Activated naive CD4-positive, alpha-beta T cell (primary cell): ENCODE measurements around the gene CCDC9.

Experiments
- DNase-seq, 4 experiments: peaks; one replicate each; lab custom pipeline; 2025; lab: John Stamatoyannopoulos, UW

The CCDC9 gene

DNA sequence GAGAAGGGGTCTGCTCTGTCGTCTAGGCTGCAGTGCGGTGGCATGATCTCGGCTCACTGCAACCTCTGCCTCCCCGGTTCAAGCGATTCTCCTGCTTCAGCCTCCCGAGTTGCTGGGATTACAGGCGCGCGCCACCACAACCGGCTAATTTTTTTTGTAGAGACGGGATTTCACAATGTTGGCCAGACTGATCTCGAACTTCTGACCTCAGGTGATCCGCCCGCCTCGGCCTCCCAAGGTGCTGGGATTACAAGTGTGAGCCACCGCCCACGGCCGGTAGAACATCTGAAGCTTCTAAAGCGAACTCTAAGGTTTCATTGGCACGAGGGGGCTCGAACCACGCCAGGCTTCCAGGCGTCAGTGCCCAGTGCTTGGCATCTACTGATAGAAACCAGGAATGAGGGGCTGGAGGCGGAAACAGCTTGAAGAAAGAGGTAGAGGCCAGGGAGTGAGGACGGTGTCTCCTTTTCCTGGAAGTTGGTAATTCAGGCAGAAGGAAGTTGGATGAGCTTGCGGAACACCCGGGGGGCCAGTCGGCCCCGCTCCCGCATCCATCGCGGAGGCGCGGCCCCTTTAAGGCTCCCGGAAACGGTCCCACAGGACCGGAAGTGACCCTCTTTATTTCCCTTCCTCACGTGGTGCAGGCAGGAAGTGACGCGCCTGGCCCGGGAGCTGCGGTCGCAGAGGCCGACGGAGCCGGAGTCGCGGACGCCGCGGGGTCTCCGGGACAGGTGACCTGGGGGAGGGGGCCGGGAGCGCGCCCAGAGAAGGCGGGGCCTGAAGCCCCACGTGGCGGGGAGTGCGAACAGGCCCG, at the start of gene CCDC9:
TSS of gene CCDC9 (plus strand) at position 647 of the 814 bp plus-strand sequence. CDS start 1,876 bp downstream, outside the sequence.
- DNase-seq = peak in 1 of 4 experiments; percentile 99

DNA sequence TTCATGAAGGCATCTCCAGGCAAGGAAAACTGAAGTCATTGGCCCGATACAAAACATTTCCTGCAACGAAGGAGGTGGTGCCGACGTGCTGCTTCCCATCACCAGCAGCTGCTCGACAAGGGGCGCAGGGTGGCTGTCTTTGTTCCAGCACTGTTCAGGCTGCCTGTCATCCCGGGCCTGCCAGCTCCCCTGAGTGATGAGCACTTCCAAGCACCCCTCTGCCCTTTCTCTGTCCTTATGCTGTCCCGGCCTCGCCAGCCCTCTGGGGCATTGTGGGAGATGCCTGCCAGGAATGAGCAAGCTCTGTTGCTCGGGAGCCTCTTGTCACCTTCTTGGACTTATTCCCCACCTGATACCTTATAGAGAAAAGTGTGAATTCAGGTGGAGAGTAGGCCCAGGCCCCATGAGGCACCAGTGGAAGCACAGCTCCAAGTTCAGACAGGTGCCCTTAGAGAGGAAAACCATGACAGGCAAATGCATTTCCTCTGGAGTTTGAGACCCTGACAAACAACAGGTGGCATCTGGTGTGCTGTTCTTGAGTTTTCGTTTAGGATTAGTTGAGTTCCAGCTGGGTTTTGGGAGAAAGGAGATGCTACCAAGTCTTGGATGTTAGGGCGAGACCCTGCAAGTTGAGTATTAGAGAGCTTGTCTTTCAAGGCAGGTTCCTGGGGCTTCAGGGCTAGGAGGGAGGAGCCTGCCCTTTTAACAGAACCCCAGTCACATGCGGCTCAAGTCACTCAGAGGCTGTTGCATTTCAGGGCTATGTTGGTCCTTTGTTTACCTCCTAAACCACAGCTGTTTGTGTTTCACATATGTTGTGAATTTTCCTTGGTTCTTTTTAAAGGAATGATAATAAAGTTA, 46.8 kb upstream of the CCDC9 start:
- no peak for DNase-seq

DNA sequence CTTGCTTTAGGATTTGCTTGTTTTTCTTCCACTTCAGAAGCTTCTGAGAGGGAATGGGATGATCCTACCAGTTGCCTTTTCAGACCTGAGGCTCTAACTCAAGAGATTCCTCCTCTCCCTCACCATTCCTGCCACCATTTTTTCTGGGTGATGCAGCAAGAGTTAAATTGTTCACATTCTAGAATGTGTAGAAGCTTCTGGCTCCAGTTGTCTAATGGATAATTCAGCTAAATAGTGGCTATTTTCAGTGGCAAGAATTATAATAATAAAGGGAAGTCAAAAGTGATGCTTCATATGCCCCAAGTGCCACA, 46.2 kb upstream of the CCDC9 start:
- DNase-seq = no peak

DNA sequence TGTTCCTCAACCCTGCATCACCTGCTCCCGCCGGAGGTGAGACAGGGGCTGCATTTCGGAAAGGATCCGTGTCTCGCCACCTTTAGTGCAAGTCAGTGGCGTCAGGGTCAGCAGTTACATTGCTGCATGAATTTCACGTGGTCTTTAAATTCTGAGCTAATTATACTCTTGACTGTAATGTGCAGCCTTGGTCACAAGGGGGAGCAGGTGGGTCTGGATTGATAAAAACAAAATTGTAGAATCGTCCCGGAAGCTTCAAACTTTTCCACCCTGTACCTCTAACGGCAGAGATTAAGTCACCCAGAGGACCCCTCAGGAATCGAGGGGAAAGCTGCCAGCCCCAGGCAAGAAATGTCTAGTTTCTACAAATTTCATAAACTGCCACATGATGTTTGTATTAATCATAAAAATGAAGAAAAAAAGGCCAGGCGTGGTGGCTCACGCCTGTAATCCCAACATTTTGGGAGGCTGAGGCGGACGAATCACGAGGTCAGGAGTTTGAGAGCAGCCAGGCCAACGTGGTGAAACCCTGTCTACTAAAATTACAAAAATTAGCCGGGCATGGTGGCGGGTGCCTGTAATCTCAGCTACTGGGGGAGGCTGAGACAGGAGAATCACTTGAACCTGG, 45.5 kb upstream of the CCDC9 start:
- peak; percentile 38 to 67 (median 62) for DNase-seq

DNA sequence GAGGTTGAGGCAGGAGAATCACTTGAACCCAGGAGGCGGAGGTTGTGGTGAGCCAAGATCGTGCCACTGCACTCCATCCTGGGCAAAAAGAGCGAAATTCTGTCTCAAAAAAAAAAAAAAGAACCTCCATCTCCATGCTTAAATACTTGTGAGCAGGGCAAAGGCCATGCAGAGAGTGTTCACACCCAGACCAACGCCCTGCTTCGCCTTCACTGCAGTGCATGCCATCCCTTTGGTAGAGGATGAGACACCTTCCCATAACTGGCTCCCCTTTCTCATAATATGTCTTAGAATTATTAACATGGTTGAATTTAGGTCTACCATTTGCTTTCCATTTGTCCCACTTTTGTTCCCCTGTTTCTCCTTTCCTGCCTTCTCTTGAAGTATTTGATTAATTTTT, 40.7 kb upstream of the CCDC9 start:
- no peak for DNase-seq

DNA sequence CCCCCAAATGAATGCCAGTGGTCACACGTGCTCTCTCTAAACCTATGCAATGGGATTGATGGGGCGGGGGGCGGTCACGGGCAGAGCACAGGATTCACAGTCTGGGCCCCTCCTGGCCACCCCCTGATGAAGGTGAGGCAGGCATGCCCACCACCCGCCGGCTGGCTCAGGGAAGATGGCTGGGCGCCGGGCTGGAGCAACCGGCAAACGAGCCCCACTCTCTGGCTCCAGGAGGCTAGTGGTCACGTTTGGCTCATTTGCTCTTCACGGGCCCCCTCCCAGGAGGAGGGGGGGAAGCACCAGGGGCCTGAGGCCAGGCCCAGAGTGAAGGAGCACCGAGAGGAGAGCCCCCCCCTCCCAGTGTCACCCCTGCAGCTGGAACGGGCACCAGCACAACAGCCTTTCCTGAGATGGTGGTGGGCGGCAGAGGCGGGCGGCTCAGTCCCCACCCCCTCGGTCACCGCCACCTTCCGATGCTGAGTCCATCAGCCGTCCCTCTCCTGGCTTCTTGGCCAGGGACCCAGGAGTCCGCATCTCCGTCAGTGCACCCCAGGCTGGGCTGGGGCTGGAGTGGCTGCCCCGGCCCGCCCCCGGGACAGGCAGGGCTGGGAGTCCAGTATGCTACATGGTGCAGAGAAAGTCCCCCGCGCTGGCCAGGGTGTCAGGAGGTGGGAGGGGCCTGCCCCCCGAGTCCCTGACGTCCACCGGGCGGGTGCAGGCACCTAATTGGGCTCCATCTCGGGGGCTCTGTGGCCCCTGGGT, 35.1 kb upstream of the CCDC9 start:
- no peak for DNase-seq

DNA sequence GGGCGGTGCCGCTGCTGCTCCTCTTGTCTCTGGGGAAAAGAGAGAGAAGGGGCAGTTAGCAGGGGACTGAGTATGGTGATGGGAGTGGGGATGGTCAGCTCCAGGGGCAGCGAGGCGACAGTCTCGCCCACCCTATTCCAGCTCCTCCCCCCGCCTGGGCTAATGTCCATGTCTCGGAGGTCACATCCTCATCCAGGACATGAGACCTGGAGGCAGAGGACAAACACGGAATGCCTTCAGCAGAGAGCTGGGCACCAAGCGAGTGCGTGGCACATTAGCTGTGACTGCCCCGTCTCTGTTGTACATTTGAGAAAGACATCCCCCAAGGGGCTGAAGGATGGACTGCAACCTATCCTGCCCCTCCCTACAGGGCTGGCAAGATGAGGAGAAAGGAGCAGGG, 34.4 kb upstream of the CCDC9 start:
- DNase-seq = no peak

DNA sequence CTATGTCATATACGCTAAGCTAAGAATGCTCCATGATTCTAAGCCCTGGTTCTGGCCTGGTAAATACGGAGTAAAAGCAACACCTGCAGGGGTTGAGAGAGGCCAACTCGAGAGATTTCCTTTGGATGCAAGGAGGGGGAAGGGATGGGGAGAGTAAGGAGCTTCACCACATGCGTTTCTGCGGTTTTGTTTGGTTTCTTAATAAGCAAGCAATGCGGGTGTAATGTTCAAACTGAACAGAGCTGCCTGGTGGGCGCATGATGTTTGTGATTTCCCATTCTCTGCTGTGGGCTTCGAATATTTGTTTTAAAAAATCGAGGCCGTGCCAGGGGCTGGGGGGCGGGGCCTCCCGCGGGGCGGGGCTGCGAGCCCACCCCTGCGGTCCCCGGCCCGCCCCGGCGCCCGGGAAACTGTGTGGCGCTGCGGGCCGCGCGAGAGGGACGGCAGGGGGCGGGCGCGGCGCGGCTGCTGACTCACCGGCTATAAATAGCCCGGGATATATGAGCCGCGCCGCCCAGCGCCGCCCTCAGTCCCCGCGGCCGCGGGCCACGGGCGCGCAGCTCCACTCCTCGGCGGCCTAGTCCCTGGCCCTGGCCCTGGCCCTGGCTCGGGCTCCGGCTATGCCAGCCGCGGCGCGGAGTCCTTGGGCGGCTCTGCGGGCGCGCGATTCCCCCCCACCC, 30.4 kb upstream of the CCDC9 start:
- peak; percentile 54 to 84 (median 70) for DNase-seq

DNA sequence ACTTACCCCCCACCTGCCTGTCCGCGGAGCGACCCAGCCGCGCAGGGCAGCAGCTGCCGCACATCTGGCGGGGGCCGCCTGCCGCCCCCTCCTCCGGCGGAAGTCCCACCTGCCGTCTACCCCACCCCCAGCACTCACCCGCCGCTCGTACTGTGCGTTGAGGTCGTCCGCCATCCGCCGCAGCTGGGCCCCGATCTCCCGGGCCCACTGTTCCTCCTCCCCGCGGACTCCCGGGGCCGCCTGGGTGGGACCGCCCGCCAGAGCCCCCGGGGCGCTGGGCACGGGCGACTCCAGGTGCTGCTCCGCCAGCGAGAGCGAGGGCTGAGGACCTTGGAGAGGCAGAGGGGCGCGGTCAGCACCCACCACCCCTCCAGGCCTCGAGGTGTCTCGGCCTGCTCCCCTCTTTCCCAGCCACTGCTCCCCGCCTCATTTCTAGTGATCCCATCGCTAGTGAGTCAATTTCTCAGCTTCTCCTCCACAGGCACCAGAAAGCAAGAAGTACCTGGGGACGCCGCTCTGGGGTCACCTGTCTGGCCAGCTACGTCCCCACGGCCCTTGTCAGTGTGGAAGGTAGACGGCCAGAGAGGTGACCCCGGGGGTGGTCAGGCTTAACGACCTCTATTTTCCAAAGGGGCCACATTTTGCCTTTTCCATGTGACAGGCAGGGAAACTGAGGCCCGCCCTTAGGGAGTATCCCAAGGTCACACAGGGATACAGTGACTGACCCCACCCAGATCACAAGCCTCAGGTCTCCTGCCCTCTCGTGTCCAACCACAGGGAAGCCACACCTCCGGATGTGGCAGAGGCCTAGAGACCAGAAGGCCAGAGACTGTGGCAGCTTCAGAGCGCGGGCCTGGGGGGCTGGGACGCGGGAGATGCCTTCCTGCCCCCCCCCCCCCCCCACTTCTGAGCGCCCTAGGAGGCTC, 29.6 kb upstream of the CCDC9 start:
- DNase-seq = peak in 2 of 4 experiments; percentile 16 to 24

DNA sequence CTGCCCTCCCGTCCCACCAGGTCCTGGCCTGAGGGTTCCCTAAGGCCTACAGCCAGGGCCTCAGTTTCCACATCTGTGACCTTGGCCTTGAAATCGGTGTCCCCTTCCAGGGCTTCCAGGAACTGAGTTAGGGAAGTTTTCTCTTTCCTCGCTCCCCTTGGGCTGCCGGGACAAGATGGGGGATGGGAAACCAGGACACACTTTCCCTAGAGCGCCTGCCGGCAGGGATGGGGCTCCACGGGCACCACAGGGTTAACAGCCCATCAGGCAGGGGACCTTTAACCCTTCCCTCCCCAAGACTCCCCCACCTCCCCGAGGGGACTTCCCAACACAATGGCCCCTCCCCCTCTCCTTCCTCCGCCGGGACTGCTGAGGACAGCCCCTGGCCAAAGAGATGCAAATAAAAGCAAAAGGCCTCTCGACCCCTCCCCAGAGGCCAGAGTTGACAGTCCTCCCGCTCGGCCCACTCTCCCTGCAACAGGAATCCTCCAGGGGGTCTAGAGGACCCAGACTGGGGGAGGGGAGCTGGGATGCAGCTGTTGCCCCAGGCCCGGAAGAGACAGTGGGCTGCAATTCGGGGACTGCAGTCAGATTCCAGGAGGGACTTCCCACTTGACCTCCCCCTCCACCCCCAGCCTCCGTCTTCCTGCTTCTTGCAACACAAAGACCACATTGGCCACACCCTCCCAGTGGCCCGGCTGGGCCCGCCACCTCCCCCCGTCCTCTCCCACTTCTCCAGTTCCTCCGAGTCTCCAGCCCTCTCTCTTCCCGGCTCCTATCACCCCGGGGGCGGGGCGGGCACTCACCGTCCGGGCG, 28.8 kb upstream of the CCDC9 start:
- DNase-seq = peak in 1 of 4 experiments; percentile 27

DNA sequence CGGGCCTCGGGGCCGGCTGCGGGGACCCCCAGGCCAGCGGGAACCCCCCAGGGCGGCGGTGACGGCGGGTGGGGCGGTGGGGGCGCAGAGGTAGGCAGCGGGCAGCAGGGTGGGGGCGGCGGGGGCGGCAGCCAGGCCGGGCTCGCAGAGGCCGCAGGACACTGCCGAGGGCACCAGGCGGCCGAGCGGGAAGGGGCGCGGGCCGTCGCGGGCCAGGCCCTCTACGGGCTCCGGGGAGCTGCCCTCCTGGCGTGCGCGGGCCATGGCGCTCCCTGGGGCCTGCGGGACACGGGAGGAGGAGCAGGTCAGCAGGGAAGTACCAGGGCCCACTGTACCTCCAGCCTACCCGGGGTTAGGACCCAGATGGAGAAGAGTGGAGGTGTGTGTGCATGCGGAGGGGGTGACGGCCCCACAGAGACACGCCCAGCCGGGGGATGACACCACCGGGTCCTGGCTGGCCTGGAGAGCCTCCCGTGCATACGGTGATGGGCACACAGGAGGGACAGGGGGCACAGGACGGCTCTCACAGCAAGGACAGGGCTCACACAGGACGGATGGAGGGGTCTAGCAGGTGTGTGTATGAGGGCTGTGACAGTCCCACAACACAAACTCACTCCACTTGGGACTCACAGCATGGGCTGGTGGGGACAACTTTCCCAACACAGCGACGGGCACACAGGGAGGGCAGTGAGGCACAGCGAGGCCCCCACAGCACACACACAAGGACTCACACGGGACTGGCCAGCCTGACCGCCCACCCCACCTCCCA, 28.0 kb upstream of the CCDC9 start:
- peak in 2 of 4 experiments; percentile 21 to 45 for DNase-seq

DNA sequence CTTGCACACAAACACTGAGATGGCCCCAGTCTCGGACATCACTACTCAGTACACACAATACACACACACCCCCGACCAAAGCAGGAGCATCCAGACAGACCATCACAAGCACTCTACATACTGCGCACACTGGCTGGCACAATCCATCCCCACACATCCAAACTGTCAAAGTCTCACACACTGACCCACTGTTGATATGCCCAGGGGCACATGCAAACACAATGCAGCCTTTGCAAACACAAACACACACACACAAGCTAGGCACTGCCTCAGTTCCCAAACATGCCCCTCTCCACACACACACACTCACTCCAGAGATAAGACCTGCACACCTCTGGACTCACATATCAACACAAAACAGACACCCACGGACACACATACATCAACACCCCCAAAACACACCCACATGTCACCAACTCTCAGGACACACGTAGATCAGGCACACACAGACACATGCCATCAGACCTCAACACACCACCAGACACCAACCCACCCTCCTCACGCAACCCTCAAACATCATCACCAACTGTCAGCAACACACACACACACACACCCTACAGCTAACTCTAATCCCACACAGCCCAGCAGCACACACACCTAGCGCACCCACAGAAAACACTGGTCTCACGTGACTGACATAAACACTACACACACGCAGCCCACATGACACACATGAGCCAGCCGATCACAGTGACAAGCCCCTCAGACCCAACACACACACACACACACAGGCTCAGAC, 27.2 kb upstream of the CCDC9 start:
- DNase-seq = peak in 1 of 4 experiments; percentile 22

DNA sequence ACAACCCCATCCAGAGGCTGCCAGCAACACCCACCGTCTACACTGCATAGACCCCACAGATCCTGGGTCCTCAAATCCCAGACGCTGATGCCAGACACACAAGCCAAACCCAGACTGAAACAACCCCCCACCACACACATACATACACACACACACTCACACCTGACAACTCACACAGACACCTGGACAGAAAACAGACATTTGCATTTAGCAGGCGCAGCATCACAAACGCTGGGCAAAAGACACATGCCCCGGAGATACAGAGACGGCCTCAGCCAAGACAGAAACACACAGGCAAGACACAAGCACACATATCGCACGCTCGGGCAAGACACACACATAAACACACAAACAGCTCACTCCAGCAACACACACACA, 26.7 kb upstream of the CCDC9 start:
- no peak for DNase-seq

DNA sequence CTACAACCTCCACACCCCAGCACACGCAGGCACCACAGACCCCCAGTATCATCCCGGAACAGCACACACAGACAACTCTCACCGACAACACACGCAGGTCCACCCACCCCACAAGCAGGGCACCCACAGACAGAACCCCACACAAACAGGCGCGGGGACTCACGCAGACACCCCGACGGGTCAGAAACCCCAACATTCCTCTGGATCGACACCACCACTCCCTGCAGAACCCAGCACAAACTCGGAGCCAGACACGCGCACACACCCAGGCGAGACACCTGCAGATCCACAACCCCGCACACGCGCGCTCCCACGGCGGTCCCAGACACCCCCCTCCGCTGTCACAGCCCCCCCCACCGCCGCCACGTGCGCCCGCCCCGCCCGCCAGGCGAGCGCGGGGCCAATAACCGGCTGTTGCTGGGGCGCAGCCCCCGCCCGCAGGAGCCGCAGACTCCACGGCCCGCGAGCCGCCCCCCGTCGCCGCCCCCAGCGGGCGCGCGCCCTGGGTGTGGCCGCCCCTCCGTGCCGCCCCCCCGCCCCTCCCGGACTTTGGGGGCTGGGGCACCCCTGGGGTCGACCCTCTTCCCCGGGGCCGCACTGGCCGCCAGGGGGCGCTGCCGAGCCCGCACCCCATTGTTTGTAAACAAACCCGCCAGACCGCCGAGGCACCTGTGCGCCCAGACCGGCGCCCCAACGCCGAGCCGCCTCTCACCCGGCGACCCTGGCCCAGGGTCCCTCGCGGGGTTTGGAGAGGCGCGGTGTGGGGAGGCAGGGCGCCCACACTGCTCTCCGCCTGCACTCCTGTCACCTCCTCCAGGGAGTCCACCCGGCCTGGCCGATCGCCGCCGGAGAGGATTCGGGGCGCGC, 26.0 kb upstream of the CCDC9 start:
- peak; percentile 59 to 86 (median 68) for DNase-seq

DNA sequence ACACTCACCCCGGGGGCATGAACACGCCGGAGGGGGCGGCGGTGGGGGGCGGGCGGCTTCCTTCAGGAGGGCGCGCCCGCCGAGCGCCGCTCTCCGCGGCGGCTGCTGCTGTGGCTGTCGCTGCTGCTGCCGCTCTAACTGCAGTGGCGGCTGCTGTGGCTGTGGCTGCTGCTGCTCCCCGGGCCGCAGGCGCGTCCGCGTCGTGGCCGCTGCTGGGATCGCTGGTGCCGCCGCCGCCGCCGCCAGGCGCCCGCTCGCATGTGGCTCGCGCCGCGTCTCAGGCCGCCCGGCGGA, 25.5 kb upstream of the CCDC9 start, which contains the start of gene BBC3:
TSS of gene BBC3 (minus strand) at position 279 of the 294 bp plus-strand sequence. CDS start 2,768 bp downstream, outside the sequence.
- DNase-seq = no peak

DNA sequence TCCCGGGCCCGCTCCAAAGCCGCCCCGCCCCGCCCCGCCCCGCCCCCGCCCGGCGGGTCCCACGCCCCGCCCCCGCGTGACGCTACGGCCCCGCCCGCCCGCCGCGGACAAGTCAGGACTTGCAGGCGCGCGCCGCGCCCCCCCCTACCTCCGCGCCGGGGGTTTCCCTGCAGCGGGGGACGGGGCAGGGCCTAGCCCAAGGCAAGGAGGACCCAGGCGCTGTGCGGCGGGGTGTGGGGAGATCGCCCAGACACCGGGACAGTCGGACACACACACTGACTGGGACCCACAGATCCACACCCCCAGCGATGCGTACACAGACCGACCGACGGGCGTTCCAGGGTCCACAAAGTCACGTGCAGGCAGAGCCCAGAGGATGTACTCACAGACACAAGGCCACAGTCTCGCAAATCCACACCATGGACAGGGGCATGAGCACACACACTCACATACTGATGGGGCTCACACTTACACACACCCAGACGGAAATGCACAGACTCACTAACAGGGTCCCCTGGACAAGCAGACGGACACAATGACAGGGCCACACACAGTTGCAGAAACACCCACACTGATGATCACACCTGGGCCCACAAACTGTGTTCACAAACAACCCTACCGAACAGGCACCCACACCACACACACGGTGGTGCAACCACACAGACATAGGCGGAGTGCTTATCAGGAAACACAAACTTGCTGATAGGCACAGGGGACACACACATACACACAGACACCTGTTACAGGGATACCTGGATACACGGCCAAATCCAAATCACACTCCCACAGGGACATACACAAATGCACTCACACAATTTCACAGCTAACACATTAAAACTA, 24.9 kb upstream of the CCDC9 start:
- DNase-seq = peak; percentile 56 to 92 (median 78)
